Measurements from ENCODE around the gene SERGEF. TPM values are rescaled to one million over a fixed set of nuclear protein-coding genes. Genes with fewer than 3 reads are reported as not detected.
A peak's percentile ranks its signal among the peaks of the same experiment; 100 is the strongest.

Gene SERGEF
- total and polyA plus RNA-seq, 2 of the 13 experiments (the other 11 are each of a cell fraction or from before 2014, with no cell fraction given): 54.5 to 114 TPM

DNA sequence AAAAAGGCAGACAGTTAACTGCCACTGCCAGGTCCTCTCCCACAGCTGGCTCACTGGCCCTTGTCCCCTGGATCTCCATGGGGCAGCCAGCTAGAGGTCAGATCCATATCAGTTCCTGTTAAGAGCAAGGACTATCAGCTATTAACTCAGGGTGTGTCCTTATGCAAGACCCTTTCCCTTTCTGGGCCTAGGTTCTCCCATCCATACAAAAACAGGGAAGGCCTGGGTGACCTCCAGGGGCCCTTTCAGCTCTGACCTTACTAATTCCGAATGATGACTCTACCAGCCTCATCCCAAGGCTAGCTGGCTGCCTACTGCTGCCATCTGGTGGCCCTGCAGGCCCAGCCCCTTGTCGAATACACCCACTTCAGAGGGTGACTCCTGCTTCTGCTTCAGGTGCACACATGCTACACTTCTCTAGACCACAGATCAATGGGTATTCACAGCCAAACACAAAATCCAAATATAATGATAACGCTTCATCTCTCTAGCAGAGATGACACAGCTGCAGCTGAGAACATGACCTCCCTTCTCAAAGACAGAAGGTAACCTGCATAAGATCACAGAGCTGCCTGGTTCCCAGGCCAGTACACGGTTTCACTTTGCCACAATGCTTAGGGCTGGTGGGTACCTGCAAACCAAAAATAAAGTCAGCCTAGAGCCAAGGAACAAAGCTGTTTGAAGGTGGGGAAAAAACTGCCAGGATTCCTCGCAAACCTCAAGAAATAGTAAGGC lies 34.1 kb downstream of the SERGEF start (continued):
- TF ChIP-seq SMC3 (IDR thresholded peaks at IDR 0.05; ENCODE audit: low read length) (peak; percentile 80), ZNF749 (CRISPR knock-in tag; IDR thresholded peaks at IDR 0.05; ENCODE audit: borderline replicate concordance) (no peak), BRD4 (CRISPR knock-in tag; IDR thresholded peaks at IDR 0.05) (no peak), HMG20A (CRISPR knock-in tag; IDR thresholded peaks at IDR 0.05; ENCODE audit: borderline replicate concordance) (no peak), ZFP82 (CRISPR knock-in tag; IDR thresholded peaks at IDR 0.05; ENCODE audit: borderline replicate concordance) (no peak)

DNA sequence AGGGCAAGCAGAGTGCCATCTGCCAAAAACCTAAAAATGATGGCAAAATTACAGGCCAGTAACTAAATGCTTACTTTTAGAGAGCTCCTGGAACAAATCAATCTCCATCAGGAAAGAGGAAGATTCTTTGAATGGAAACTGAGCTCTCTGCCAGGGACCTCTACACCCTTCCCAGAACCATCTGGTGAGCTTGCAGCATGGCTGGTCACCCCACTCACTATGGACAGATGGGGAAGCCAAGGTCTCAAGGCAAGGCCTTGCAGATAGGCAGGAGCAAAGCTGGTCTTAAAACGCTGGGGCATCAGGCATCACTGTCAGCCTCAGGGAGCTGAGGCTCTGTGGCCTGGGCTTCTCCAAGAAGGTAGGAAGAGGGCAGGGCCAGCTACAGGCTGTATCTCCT lies 36.2 kb downstream of the SERGEF start:
- POLR2A ChIA-PET: no interaction called here
- in situ Hi-C loops (cut with HindIII; ENCODE audit: extremely low pct_ligation_motif_present, low pct_unique_long_range_greater_than_20kb): loop anchor here (5.0 to 10.0 kb wide), 2 partner anchors 214 to 372 kb away; no protein-coding TSS in a partner anchor
- TF ChIP-seq ZFP82 (CRISPR knock-in tag; IDR thresholded peaks at IDR 0.05; ENCODE audit: borderline replicate concordance): no peak
- no peak for TF ChIP-seq DNMT3B (CRISPR knock-in tag; conservative IDR thresholded peaks at IDR 0.05)
- TF ChIP-seq ZNF205 (CRISPR knock-in tag; IDR thresholded peaks at IDR 0.05): no peak
- TF ChIP-seq, protein P1, sequence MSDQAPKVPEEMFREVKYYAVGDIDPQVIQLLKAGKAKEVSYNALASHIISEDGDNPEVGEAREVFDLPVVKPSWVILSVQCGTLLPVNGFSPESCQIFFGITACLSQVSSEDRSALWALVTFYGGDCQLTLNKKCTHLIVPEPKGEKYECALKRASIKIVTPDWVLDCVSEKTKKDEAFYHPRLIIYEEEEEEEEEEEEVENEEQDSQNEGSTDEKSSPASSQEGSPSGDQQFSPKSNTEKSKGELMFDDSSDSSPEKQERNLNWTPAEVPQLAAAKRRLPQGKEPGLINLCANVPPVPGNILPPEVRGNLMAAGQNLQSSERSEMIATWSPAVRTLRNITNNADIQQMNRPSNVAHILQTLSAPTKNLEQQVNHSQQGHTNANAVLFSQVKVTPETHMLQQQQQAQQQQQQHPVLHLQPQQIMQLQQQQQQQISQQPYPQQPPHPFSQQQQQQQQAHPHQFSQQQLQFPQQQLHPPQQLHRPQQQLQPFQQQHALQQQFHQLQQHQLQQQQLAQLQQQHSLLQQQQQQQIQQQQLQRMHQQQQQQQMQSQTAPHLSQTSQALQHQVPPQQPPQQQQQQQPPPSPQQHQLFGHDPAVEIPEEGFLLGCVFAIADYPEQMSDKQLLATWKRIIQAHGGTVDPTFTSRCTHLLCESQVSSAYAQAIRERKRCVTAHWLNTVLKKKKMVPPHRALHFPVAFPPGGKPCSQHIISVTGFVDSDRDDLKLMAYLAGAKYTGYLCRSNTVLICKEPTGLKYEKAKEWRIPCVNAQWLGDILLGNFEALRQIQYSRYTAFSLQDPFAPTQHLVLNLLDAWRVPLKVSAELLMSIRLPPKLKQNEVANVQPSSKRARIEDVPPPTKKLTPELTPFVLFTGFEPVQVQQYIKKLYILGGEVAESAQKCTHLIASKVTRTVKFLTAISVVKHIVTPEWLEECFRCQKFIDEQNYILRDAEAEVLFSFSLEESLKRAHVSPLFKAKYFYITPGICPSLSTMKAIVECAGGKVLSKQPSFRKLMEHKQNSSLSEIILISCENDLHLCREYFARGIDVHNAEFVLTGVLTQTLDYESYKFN (CRISPR knock-in tag; conservative IDR thresholded peaks at IDR 0.05): no peak
- TF ChIP-seq, protein P2, sequence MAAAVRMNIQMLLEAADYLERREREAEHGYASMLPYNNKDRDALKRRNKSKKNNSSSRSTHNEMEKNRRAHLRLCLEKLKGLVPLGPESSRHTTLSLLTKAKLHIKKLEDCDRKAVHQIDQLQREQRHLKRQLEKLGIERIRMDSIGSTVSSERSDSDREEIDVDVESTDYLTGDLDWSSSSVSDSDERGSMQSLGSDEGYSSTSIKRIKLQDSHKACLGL (CRISPR knock-in tag; IDR thresholded peaks at IDR 0.05): no peak
- no peak for TF ChIP-seq HMGA1 (CRISPR knock-in tag; conservative IDR thresholded peaks at IDR 0.05)
- no peak for TF ChIP-seq ZNF101 (CRISPR knock-in tag; IDR thresholded peaks at IDR 0.05; ENCODE audit: borderline replicate concordance, low read depth)
- no peak for TF ChIP-seq CBX1 (IDR thresholded peaks at IDR 0.05; ENCODE audit: low read depth)
- no peak for TF ChIP-seq ZFP36L1 (CRISPR knock-in tag; IDR thresholded peaks at IDR 0.05)
- no peak for TF ChIP-seq SMYD3 (CRISPR knock-in tag; IDR thresholded peaks at IDR 0.05)
- TF ChIP-seq, protein P3, sequence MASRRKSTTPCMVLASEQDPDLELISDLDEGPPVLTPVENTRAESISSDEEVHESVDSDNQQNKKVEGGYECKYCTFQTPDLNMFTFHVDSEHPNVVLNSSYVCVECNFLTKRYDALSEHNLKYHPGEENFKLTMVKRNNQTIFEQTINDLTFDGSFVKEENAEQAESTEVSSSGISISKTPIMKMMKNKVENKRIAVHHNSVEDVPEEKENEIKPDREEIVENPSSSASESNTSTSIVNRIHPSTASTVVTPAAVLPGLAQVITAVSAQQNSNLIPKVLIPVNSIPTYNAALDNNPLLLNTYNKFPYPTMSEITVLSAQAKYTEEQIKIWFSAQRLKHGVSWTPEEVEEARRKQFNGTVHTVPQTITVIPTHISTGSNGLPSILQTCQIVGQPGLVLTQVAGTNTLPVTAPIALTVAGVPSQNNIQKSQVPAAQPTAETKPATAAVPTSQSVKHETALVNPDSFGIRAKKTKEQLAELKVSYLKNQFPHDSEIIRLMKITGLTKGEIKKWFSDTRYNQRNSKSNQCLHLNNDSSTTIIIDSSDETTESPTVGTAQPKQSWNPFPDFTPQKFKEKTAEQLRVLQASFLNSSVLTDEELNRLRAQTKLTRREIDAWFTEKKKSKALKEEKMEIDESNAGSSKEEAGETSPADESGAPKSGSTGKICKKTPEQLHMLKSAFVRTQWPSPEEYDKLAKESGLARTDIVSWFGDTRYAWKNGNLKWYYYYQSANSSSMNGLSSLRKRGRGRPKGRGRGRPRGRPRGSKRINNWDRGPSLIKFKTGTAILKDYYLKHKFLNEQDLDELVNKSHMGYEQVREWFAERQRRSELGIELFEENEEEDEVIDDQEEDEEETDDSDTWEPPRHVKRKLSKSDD (CRISPR knock-in tag; IDR thresholded peaks at IDR 0.05; ENCODE audit: low read depth): no peak

More for the DNA sequence above, 36.2 kb downstream of the SERGEF start:
- Histone ChIP-seq H3K9me3 (ENCODE audit: low read length) (no peaks in the 10 kb centered on the region), H3K9ac (ENCODE audit: insufficient read depth, low read depth, low read length) (no peak overlapping the region), H3K27me3 (ENCODE audit: control insufficient read depth in 1 of 2, insufficient read depth in 2 of 2, low read length in 2 of 2) (no peaks in the 10 kb centered on the region), H4K20me1 (ENCODE audit: insufficient read depth, low read length) (peaks cover 13% of the 10 kb centered on the region), H3K4me1 (ENCODE audit: insufficient read depth, low read length) (peaks cover 43% of the 10 kb centered on the region), H3K27ac (ENCODE audit: extremely low read length, insufficient read depth, low read length) (no peak overlapping the region), H3K36me3 (replicated peaks in 1 of 2; ENCODE audit: control insufficient read depth in 1 of 2, insufficient read depth in 2 of 2, low read length in 2 of 2) (peaks cover 15 to 62% of the 10 kb centered on the region in 2 experiments), H3K4me2 (ENCODE audit: low read depth, low read length) (no peak overlapping the region), H3K79me2 (ENCODE audit: insufficient read depth, low read length) (no peaks in the 10 kb centered on the region), H2AFZ (ENCODE audit: low read length) (no peak overlapping the region), H3K4me3 (replicated peaks in 1 of 3; ENCODE audit: insufficient read depth in 1 of 3, low read depth in 2 of 3, low read length in 3 of 3) (no peak overlapping the region)
- CTCF ChIA-PET (ENCODE audit: low intra/inter-chr PET ratio, low total read pairs): interaction anchor here (1.6 kb wide), 1 partner anchor 214 kb away, joined by 3 read pairs; no protein-coding TSS in a partner anchor
- ATAC-seq (no peak), DNase-seq (ENCODE audit: low spot score) (no peak), FAIRE-seq (no peak)
- 100% methylated on average over 1 of the region's 1 CpG for WGBS (ENCODE audit: low lambda C conversion rate)
- intact Hi-C loops (cut with micrococcal nuclease; ENCODE audit: unreplicated experiment): no loop called here
- no TSS peak for BruUV-seq (replicated peaks)
